Measurements from ENCODE around the gene C3orf33. TPM values are rescaled to one million over a fixed set of nuclear protein-coding genes. Genes with fewer than 3 reads are reported as not detected.

C3orf33 gene
- total and polyA plus RNA-seq, 2 of the 13 experiments (the other 11 are each of a cell fraction or from before 2014, with no cell fraction given) = 9.2 to 12.6 TPM

GRCh38 chr3:155748611-155749365 is 57.3 kb downstream of the C3orf33 start (continued):
- TF ChIP-seq E2F2 (CRISPR knock-in tag; IDR thresholded peaks at IDR 0.05; ENCODE audit: borderline replicate concordance) (no peak), ZNF562 (CRISPR knock-in tag; IDR thresholded peaks at IDR 0.05; ENCODE audit: borderline replicate concordance) (no peak), PHF8 (CRISPR knock-in tag; IDR thresholded peaks at IDR 0.05) (no peak), JARID2 (CRISPR knock-in tag; IDR thresholded peaks at IDR 0.05; ENCODE audit: insufficient replicate concordance) (no peak), PAWR (CRISPR knock-in tag; IDR thresholded peaks at IDR 0.05; ENCODE audit: borderline replicate concordance) (no peak), EP300 (IDR thresholded peaks at IDR 0.05; ENCODE audit: low read depth in 2 of 2, low read length in 2 of 2) (peak in 1 of 2 experiments; percentile 38; a peak in 1 of 4 replicates), EP300 (CRISPR knock-in tag; IDR thresholded peaks at IDR 0.05; ENCODE audit: borderline replicate concordance) (0 out of 2 replicates have a peak, but pooled peaks have one; percentile 18), LRRFIP1 (CRISPR knock-in tag; conservative IDR thresholded peaks at IDR 0.05) (no peak), E2F1 (CRISPR knock-in tag; IDR thresholded peaks at IDR 0.05) (no peak), ZNF333 (CRISPR knock-in tag; IDR thresholded peaks at IDR 0.05; ENCODE audit: borderline replicate concordance) (no peak), ZNF20 (CRISPR knock-in tag; IDR thresholded peaks at IDR 0.05) (no peak), GTF2F1 (IDR thresholded peaks at IDR 0.05; ENCODE audit: low read length) (no peak), SAFB2 (CRISPR knock-in tag; IDR thresholded peaks at IDR 0.05; ENCODE audit: borderline replicate concordance, low read depth) (no peak), ELF4 (CRISPR knock-in tag; IDR thresholded peaks at IDR 0.05; ENCODE audit: borderline replicate concordance) (no peak), PRPF4 (IDR thresholded peaks at IDR 0.05; ENCODE audit: low read depth, low read length, poor library complexity, severe bottlenecking) (no peak), CAMTA2 (CRISPR knock-in tag; IDR thresholded peaks at IDR 0.05; ENCODE audit: borderline replicate concordance) (no peak), HNRNPUL1 (IDR thresholded peaks at IDR 0.05; ENCODE audit: low read depth, low read length) (no peak), SKI (IDR thresholded peaks at IDR 0.05; ENCODE audit: partially characterized antibody) (no peak), RNF2 (conservative IDR thresholded peaks at IDR 0.05; ENCODE audit: low read depth) (no peak), MYNN (CRISPR knock-in tag; IDR thresholded peaks at IDR 0.05; ENCODE audit: low read depth) (no peak), MTERF4 (CRISPR knock-in tag; IDR thresholded peaks at IDR 0.05) (no peak), ZNF780A (CRISPR knock-in tag; IDR thresholded peaks at IDR 0.05) (no peak)

Measured in HepG2 (cell line).